NCI-H460 (cell line): ENCODE results near the gene NR0B2. TPM values are rescaled to one million over a fixed set of nuclear protein-coding genes. Genes with fewer than 3 reads are reported as not detected.

ENCODE experiments used
- total RNA-seq: library from RNA; depleted of rRNA; stranded (reverse); fragments of >200 nt; shearing (Covaris generic); gene quantifications from 2 replicates; pipeline ENCODE4 v1.2.3, GENCODE V29; 2014; rRNA removed

The NR0B2 gene
- total RNA-seq, 1 experiment from 2014 or later, result not detected

Other genes with a start within 250 kb of the NR0B2 start
- 16.5 and 17.6 TPM in 2 replicates for gene ARID1A, start 218.0 kb downstream of the NR0B2 start, total RNA-seq
- 13.6 and 14.0 TPM in 2 replicates for gene PIGV, start 126.0 kb downstream of the NR0B2 start, total RNA-seq
- 12.5 and 15.2 TPM in 2 replicates for gene ZDHHC18, start 87.3 kb downstream of the NR0B2 start, total RNA-seq
- gene SFN, start 50.8 kb downstream of the NR0B2 start, total RNA-seq, result 21.7 and 23.1 TPM in 2 replicates
- gene GPN2, start 23.7 kb downstream of the NR0B2 start, total RNA-seq, result 13.5 and 19.5 TPM in 2 replicates
- 6.7 and 7.5 TPM in 2 replicates for gene GPATCH3, start 13.5 kb downstream of the NR0B2 start, total RNA-seq
- gene NUDC, start 7.8 kb upstream of the NR0B2 start, total RNA-seq, result 40.2 and 60.1 TPM in 2 replicates
- not detected in 2 replicates for gene KDF1, start 46.5 kb upstream of the NR0B2 start, total RNA-seq
- 1.1 and 2.1 TPM in 2 replicates for gene TRNP1, start 79.7 kb upstream of the NR0B2 start, total RNA-seq
- gene TENT5B, start 98.9 kb upstream of the NR0B2 start, total RNA-seq, result 0.07 TPM in 1 of 2 replicates, not detected in the other
- 16.6 and 20.1 TPM in 2 replicates for gene SLC9A1, start 241.2 kb upstream of the NR0B2 start, total RNA-seq